ENCODE data around the gene DNLZ. TPM values are rescaled to one million over a fixed set of nuclear protein-coding genes. Genes with fewer than 3 reads are reported as not detected.

DNLZ gene
- total and polyA plus RNA-seq, 10 of the 15 experiments (the other 5 are each of a cell fraction or from before 2014, with no cell fraction given) = 0.66 to 29.7 (median 14.7) TPM; not detected in 1

DNA sequence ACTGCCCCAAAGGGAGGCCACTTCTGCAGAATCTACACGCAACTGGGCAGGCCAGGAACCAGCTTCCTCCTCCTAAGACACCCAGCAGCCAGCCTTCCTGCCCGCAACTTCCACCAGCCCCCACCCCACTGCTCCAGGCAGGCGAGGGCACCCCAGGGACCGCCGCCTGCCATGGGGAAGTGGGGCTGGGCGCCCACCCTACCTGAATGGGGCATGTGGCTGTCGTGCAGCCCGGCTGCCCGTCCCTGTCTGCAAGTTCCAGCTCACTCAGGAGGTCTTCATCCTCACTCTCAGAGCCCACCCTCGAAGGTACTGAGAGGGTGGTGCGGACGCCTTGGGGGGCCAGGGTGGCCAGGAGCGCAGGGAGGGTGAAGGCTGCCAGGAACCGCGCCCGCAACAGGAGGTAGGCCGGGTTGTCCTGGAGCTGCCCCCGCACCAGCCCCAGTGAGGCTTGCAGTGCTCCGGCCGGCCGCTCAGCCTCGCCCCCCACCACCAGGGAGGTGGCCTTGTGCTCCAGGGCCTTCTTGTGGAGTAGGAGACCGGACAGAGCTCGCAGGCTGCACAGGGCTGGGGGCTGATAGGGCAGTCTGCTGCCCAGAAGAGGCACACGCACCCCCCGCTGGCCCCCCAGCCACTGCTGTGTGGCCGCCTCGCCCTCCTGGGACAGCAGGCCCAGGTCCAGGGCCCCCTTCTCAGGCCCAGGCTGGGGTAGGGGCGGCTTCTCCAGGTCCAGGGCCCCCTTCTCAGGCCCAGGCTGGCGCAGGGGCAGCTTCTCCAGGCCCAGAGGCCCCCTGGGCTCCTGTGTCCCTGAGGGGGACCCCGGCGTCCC is 14.0 kb upstream of the DNLZ start:
- H3K27me3 ChIP-seq (replicated peaks in 1 of 2; ENCODE audit: control insufficient read depth in 2 of 2, insufficient read depth in 2 of 2, low read length in 1 of 2) = no peaks in the 10 kb centered on the region
- intact Hi-C loops (cut with micrococcal nuclease; ENCODE audit: unreplicated experiment) = no loop called here
- no peak for DNase-seq (ENCODE audit: low read depth, low spot score)
- no peak overlapping the region for H3K4me3 ChIP-seq
- no peak overlapping the region for H2AFZ ChIP-seq (ENCODE audit: control insufficient read depth, low read depth, low read length)
- FAIRE-seq = no peak
- ChIA-PET SMC1A (ENCODE audit: uncharacterized antibody, unreplicated experiment) (no interaction called here), POLR2A (no interaction called here), RAD21 (ENCODE audit: unreplicated experiment) (no interaction called here), CTCF (no interaction called here)
- WGBS (ENCODE audit: insufficient coverage, insufficient replicate concordance, low lambda C conversion rate, missing lambda C conversion rate) = 82% methylated on average over 32 of the region's 32 CpGs
- H3K9me3 ChIP-seq (replicated peaks; ENCODE audit: control insufficient read depth, insufficient read depth, low read length) = no peaks in the 10 kb centered on the region
- H3K4me2 ChIP-seq (ENCODE audit: control insufficient read depth, insufficient read depth) = no peak overlapping the region
- ATAC-seq = no peak
- TF ChIP-seq CBX5 (IDR thresholded peaks at IDR 0.05; ENCODE audit: low read depth) (no peak), IKZF2 (IDR thresholded peaks at IDR 0.05) (no peak), NFYA (IDR thresholded peaks at IDR 0.05; ENCODE audit: borderline replicate concordance, low read depth, low read length) (no peak), POLR2A (IDR thresholded peaks at IDR 0.05; ENCODE audit: low read depth, low read length) (peak; percentile 40), TCF12 (IDR thresholded peaks at IDR 0.05; ENCODE audit: low read depth, low read length) (no peak), SP1 (IDR thresholded peaks at IDR 0.05; ENCODE audit: low read depth, low read length) (no peak), CBFB (IDR thresholded peaks at IDR 0.05; ENCODE audit: low read depth) (no peak), SREBF2 (IDR thresholded peaks at IDR 0.05; ENCODE audit: low read length) (no peak), POU2F2 (IDR thresholded peaks at IDR 0.05; ENCODE audit: borderline replicate concordance, low read depth, low read length) (no peak), IKZF1 (conservative IDR thresholded peaks at IDR 0.05) (no peak)
- TF ChIP-seq, protein P1, sequence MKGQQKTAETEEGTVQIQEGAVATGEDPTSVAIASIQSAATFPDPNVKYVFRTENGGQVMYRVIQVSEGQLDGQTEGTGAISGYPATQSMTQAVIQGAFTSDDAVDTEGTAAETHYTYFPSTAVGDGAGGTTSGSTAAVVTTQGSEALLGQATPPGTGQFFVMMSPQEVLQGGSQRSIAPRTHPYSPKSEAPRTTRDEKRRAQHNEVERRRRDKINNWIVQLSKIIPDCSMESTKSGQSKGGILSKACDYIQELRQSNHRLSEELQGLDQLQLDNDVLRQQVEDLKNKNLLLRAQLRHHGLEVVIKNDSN (IDR thresholded peaks at IDR 0.05; ENCODE audit: borderline replicate concordance, extremely low read length, insufficient read depth, low read depth, low read length) = peak; percentile 7
- TF ChIP-seq, protein P2, sequence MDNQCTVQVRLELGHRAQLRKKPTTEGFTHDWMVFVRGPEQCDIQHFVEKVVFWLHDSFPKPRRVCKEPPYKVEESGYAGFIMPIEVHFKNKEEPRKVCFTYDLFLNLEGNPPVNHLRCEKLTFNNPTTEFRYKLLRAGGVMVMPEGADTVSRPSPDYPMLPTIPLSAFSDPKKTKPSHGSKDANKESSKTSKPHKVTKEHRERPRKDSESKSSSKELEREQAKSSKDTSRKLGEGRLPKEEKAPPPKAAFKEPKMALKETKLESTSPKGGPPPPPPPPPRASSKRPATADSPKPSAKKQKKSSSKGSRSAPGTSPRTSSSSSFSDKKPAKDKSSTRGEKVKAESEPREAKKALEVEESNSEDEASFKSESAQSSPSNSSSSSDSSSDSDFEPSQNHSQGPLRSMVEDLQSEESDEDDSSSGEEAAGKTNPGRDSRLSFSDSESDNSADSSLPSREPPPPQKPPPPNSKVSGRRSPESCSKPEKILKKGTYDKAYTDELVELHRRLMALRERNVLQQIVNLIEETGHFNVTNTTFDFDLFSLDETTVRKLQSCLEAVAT (IDR thresholded peaks at IDR 0.05) = no peak
- H3K79me2 ChIP-seq (ENCODE audit: control insufficient read depth, insufficient read depth, low read length) = no peaks in the 10 kb centered on the region
- H3K36me3 ChIP-seq (ENCODE audit: control insufficient read depth in 2 of 2, insufficient read depth in 2 of 2, low read length in 1 of 2) = peaks cover 0 to 24% of the 10 kb centered on the region in 2 experiments; a peak in 3 of 4 replicates
- in situ Hi-C loops (cut with MboI) = no loop called here
- H3K27ac ChIP-seq (ENCODE audit: control insufficient read depth, insufficient read depth) = no peak overlapping the region
- H4K20me1 ChIP-seq (ENCODE audit: control insufficient read depth, insufficient read depth) = no peaks in the 10 kb centered on the region
- no TSS peak for BruUV-seq (replicated peaks)
- no peaks in the 10 kb centered on the region for H3K4me1 ChIP-seq (ENCODE audit: control insufficient read depth, insufficient read depth, low read length)
- H3K9ac ChIP-seq (ENCODE audit: control insufficient read depth, insufficient read depth, low read length) = no peak overlapping the region

Data from GM12878 (cell line).